ENCODE measurements around the gene RPL3. TPM values are rescaled to one million over a fixed set of nuclear protein-coding genes. Genes with fewer than 3 reads are reported as not detected.
"Not testable (repeated sequence)": the region's sequence is repeated elsewhere in the genome, so short reads cannot be mapped to it uniquely, and the experiment has no call there.

Gene RPL3
- total and polyA plus RNA-seq, 2 experiments from 2014 or later, result 1,044 to 2,461 TPM

DNA sequence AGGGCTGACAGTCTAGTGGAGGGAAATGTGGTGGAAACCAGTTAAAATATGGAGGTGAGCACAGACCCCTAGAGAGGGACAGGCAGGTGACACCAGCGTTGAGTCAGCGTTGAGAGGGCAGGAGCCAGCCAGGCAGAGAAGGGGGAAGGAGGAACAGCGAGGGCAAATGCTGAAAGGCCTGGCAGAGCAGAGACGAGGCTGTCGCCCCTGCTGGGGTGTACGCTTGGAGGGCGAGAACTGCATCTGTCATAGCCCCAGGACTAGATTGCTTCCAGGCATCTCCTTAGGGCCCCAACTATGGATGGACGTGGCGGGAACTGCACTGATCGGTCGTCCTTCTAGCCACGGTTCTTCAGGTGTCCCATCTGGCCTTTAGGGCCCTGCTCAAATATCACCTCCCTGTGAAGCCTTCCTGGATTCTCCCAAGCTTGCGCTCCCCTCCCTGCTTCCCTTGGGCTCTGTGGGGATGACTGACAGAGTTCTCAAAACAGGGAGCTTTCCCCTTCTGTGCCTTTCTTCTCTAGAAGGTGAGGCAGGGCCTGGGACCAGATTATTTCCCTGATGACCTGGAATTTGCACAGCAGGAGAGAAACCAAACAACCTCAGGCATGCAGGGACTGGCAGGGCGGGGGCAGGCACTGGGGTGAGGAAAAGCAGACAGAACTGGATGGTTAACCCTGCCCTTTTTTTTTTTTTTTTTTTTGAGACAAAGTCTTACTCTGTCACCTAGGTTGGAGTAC is 41.4 kb upstream of the RPL3 start:
- H3K4me3 ChIP-seq, result no peak overlapping the region
- peak overlapping the region; percentile 51 for H3K27ac ChIP-seq
- H3K4me1 ChIP-seq (ENCODE audit: insufficient read depth), result peaks cover 31% of the 10 kb centered on the region
- WGBS (ENCODE audit: low lambda C conversion rate, missing lambda C conversion rate), result 76% methylated on average over 14 of the region's 14 CpGs
- H3K27me3 ChIP-seq, result no peaks in the 10 kb centered on the region
- no peak overlapping the region for H3K4me2 ChIP-seq
- H2AFZ ChIP-seq, result no peak overlapping the region
- TF ChIP-seq, protein P1, sequence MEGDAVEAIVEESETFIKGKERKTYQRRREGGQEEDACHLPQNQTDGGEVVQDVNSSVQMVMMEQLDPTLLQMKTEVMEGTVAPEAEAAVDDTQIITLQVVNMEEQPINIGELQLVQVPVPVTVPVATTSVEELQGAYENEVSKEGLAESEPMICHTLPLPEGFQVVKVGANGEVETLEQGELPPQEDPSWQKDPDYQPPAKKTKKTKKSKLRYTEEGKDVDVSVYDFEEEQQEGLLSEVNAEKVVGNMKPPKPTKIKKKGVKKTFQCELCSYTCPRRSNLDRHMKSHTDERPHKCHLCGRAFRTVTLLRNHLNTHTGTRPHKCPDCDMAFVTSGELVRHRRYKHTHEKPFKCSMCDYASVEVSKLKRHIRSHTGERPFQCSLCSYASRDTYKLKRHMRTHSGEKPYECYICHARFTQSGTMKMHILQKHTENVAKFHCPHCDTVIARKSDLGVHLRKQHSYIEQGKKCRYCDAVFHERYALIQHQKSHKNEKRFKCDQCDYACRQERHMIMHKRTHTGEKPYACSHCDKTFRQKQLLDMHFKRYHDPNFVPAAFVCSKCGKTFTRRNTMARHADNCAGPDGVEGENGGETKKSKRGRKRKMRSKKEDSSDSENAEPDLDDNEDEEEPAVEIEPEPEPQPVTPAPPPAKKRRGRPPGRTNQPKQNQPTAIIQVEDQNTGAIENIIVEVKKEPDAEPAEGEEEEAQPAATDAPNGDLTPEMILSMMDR (IDR thresholded peaks at IDR 0.05; ENCODE audit: poor library complexity), result no peak
- no peak for TF ChIP-seq EZH2phosphoT487 (IDR thresholded peaks at IDR 0.05; ENCODE audit: low read depth, severe bottlenecking, unreplicated experiment)
- TF ChIP-seq EZH2 (IDR thresholded peaks at IDR 0.05; ENCODE audit: borderline replicate concordance), result no peak
- no peaks in the 10 kb centered on the region for H3K9me2 ChIP-seq (replicated peaks; ENCODE audit: insufficient read depth)
- H3K9me3 ChIP-seq (ENCODE audit: low read depth), result no peaks in the 10 kb centered on the region
- DNase-seq (ENCODE audit: low spot score), result no peak
- no peaks in the 10 kb centered on the region for H4K20me1 ChIP-seq (ENCODE audit: insufficient read depth, poor library complexity, severe bottlenecking)
- H3K36me3 ChIP-seq (replicated peaks; ENCODE audit: insufficient read depth, low read depth), result no peaks in the 10 kb centered on the region
- H3K79me2 ChIP-seq, result peaks cover 28% of the 10 kb centered on the region

DNA sequence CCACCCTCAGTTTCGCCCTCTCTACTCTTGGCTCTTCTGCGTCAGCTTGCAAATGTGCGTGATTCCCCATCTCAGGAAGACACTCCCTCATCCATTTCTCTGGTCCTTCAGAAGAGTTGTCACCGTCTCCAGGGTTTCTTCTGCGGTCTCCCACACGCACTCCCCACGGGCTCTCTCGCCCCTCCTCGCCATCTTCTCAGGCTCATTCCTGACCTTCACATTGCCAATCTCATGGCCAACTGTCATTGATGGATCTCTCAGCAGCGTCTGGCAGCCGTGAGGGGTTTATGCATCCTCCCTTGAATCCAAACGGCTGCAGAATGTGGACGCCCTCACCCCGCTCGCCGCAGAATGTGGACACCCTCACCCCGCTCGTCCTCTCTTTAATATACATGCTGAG is 40.8 kb upstream of the RPL3 start:
- H3K79me2 ChIP-seq, result peaks cover 23% of the 10 kb centered on the region
- H3K9me2 ChIP-seq (replicated peaks; ENCODE audit: insufficient read depth), result no peaks in the 10 kb centered on the region
- no peak for DNase-seq (ENCODE audit: low spot score)
- H2AFZ ChIP-seq, result no peak overlapping the region
- no peaks in the 10 kb centered on the region for H3K27me3 ChIP-seq
- peaks cover 31% of the 10 kb centered on the region for H3K4me1 ChIP-seq (ENCODE audit: insufficient read depth)
- no peaks in the 10 kb centered on the region for H3K36me3 ChIP-seq (replicated peaks; ENCODE audit: insufficient read depth, low read depth)
- H4K20me1 ChIP-seq (ENCODE audit: insufficient read depth, poor library complexity, severe bottlenecking), result no peaks in the 10 kb centered on the region
- H3K4me2 ChIP-seq, result no peak overlapping the region
- H3K4me3 ChIP-seq, result no peak overlapping the region
- no peaks in the 10 kb centered on the region for H3K9me3 ChIP-seq (ENCODE audit: low read depth)
- TF ChIP-seq, protein P1 (IDR thresholded peaks at IDR 0.05; ENCODE audit: poor library complexity), result no peak
- no peak for TF ChIP-seq EZH2 (IDR thresholded peaks at IDR 0.05; ENCODE audit: borderline replicate concordance)
- no peak for TF ChIP-seq EZH2phosphoT487 (IDR thresholded peaks at IDR 0.05; ENCODE audit: low read depth, severe bottlenecking, unreplicated experiment)
- WGBS (ENCODE audit: low lambda C conversion rate, missing lambda C conversion rate), result 91% methylated on average over 18 of the region's 18 CpGs
- no peak overlapping the region for H3K27ac ChIP-seq

DNA sequence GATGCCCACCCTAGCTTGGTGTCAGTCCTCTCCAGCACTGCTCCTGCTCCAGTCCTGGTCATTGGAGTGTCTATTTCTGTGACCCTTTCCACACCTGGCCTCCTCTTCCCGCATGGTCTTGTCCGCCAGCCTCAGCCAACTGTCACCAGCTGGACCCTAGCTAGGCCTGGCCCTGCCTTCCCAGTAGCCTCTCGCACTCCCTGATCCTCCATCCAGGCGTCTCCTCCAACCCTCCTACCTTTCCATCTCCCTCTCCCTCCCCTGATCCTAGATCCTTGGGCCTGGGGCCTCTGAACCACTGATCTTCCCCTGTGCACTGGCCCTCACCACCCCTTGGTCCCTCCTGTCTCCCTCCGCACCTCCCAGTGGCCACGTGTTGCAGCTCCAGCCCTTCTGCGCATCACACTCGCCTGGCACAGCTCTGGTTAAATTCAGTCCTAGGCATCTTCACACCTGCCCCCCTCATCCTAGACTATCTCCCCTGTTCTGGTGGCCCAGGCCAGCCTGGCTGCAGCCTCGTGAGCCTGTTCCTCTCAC is 40.3 kb upstream of the RPL3 start:
- no peak overlapping the region for H3K27ac ChIP-seq
- no peaks in the 10 kb centered on the region for H3K9me2 ChIP-seq (replicated peaks; ENCODE audit: insufficient read depth)

DNA sequence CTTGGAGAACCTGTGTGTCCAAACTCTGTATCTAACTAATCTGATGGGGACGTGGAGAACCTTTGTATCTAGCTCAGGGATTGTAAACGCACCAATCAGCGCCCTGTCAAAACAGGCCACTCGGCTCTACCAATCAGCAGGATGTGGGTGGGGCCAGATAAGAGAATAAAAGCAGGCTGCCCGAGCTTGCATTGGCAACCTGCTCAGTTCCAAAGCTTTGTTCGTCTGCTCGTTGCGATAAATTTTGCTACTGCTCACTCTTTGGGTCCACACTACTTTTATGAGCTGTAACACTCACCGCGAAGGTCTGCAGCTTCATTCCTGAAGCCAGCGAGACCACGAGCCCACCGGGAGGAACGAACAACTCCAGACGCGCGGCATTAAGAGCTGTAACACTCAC is 38.8 kb upstream of the RPL3 start:
- H3K4me1 ChIP-seq (ENCODE audit: insufficient read depth), result peaks cover 15% of the 10 kb centered on the region
- not testable (repeated sequence) for H3K4me3 ChIP-seq; H3K36me3 ChIP-seq (replicated peaks; ENCODE audit: insufficient read depth, low read depth); DNase-seq (ENCODE audit: low spot score); H3K4me2 ChIP-seq; H3K9me3 ChIP-seq (ENCODE audit: low read depth); H3K9me2 ChIP-seq (replicated peaks; ENCODE audit: insufficient read depth); H2AFZ ChIP-seq; H3K27me3 ChIP-seq; H3K27ac ChIP-seq; H4K20me1 ChIP-seq (ENCODE audit: insufficient read depth, poor library complexity, severe bottlenecking)
- H3K79me2 ChIP-seq, result peaks cover 25% of the 10 kb centered on the region
- 84% methylated on average over 16 of the region's 17 CpGs for WGBS (ENCODE audit: low lambda C conversion rate, missing lambda C conversion rate)

More for the DNA sequence above, 40.3 kb upstream of the RPL3 start:
- H3K79me2 ChIP-seq, result peaks cover 22% of the 10 kb centered on the region
- H4K20me1 ChIP-seq (ENCODE audit: insufficient read depth, poor library complexity, severe bottlenecking), result peaks cover 3% of the 10 kb centered on the region
- no peaks in the 10 kb centered on the region for H3K36me3 ChIP-seq (replicated peaks; ENCODE audit: insufficient read depth, low read depth)
- TF ChIP-seq EZH2phosphoT487 (IDR thresholded peaks at IDR 0.05; ENCODE audit: low read depth, severe bottlenecking, unreplicated experiment) (no peak), EZH2 (IDR thresholded peaks at IDR 0.05; ENCODE audit: borderline replicate concordance) (no peak)
- TF ChIP-seq, protein P1 (IDR thresholded peaks at IDR 0.05; ENCODE audit: poor library complexity), result no peak
- no peak overlapping the region for H3K4me2 ChIP-seq
- WGBS (ENCODE audit: low lambda C conversion rate, missing lambda C conversion rate), result 96% methylated on average over 9 of the region's 9 CpGs
- DNase-seq (ENCODE audit: low spot score), result no peak
- no peaks in the 10 kb centered on the region for H3K27me3 ChIP-seq
- H3K4me3 ChIP-seq, result no peak overlapping the region
- no peaks in the 10 kb centered on the region for H3K9me3 ChIP-seq (ENCODE audit: low read depth)
- H2AFZ ChIP-seq, result no peak overlapping the region
- peaks cover 30% of the 10 kb centered on the region for H3K4me1 ChIP-seq (ENCODE audit: insufficient read depth)

DNA sequence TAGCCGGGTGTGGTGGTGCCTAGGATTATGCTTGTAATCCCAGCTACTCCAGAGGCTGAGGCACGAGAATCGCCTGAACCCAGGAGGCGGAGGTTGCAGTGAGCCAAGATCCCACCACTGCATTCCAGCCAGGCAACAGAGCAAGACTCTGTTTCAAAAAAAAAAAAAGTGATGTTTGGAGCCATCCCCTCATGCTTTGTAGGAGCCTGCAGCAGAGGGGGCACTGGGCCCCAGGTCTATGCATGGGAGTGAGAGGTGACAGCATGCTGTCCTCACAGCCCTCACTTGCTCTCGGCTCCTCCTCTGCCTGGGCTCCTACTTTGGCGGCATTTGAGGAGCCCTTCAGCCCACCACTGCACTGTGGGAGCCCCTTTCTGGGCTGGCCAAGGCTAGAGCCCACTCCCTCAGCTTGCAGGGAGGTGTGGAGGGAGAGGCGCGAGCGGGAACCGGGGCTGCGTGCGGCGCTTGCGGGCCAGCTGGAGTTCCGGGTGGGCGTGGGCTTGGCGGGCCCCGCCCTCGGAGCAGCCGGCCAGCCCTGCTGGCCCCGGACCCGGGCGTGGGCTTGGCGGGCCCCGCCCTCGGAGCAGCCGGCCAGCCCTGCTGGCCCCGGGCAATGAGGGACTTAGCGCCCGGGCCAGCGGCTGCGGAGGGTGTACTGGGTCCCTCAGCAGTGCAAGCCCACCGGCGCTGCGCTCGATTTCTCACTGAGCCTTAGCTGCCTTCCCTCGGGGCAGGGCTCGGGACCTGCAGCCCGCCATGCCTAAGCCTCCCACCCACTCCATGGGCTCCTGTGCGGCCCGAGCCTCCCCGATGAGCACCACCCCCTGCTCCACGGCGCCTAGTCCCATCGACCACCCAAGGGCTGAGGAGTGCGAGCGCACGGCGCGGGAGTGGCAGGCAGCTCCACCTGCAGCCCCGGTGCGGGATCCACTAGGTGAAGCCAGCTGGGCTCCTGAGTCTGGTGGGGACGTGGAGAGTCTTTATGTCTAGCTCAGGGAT is 38.0 kb upstream of the RPL3 start:
- H3K36me3 ChIP-seq (replicated peaks; ENCODE audit: insufficient read depth, low read depth); H3K4me1 ChIP-seq (ENCODE audit: insufficient read depth); H3K9me2 ChIP-seq (replicated peaks; ENCODE audit: insufficient read depth); DNase-seq (ENCODE audit: low spot score); H4K20me1 ChIP-seq (ENCODE audit: insufficient read depth, poor library complexity, severe bottlenecking); H3K27ac ChIP-seq; H2AFZ ChIP-seq; H3K4me3 ChIP-seq; H3K27me3 ChIP-seq; H3K9me3 ChIP-seq (ENCODE audit: low read depth); H3K4me2 ChIP-seq: not testable (repeated sequence)
- peaks cover 22% of the 10 kb centered on the region for H3K79me2 ChIP-seq
- WGBS (ENCODE audit: low lambda C conversion rate, missing lambda C conversion rate), result 87% methylated on average over 36 of the region's 53 CpGs
